Stromal cell of bone marrow (primary cell): Measurements from ENCODE around the gene TSPAN6.
A peak's percentile ranks its signal among the peaks of the same experiment; 100 is the strongest.

Experiments used
- DNase-seq: peaks from one replicate; pipeline ENCODE4 v3.0.0-alpha.2; 2012; ENCODE audit warnings: low read depth

TSPAN6 gene, protein sequence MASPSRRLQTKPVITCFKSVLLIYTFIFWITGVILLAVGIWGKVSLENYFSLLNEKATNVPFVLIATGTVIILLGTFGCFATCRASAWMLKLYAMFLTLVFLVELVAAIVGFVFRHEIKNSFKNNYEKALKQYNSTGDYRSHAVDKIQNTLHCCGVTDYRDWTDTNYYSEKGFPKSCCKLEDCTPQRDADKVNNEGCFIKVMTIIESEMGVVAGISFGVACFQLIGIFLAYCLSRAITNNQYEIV

DNA sequence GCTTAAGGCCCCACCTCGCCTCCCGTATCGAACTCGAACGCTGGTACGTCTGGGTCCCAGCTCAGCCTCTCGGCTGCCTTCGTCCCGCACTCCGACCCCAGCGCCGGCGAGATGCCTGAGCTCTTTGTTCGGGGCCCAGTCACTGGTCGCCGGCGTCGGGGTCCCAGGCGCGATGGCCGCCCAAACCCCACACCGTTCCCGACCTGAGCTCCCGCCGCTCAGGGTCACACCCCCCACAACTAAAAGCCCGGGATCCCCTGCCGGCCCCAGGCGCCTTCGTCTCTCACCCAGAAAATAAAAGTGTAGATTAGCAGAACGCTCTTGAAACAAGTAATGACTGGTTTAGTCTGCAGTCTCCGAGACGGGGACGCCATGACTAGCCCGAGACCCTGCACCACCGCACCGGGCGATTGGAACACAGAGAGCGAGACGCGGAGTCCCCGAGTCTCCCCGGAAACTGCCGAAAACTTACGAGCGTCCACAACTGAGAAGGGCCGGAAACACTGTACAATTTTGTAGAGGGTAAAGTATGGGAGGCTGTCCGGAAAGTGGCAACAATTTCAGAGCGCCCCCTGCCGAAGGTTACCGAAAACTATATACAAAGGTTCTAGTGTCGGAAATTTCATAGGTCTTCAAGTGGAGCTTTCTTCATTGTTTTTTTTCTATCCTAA lies at the start of gene TSPAN6:
Gene TSPAN6 (minus strand): TSS at position 486 of the 671 bp plus-strand sequence. CDS start 112 bp downstream, at position 374.
- peak; percentile 80 for DNase-seq

DNA sequence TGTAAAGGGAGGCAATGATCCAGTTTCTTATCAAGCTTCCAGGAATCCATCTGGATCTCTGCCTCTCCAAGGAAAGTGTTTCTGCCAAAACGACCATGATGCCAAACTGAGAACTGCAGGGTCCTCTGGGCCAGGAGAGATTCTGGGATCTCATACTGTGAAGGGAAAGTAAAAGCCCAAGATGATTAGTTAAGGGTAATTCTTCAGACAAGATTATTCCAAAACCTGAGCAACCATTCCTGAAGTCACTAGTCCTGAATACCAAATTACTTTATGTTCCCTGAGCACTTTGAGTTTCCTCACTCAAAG lies 49.3 kb upstream of the TSPAN6 start:
- DNase-seq = no peak

DNA sequence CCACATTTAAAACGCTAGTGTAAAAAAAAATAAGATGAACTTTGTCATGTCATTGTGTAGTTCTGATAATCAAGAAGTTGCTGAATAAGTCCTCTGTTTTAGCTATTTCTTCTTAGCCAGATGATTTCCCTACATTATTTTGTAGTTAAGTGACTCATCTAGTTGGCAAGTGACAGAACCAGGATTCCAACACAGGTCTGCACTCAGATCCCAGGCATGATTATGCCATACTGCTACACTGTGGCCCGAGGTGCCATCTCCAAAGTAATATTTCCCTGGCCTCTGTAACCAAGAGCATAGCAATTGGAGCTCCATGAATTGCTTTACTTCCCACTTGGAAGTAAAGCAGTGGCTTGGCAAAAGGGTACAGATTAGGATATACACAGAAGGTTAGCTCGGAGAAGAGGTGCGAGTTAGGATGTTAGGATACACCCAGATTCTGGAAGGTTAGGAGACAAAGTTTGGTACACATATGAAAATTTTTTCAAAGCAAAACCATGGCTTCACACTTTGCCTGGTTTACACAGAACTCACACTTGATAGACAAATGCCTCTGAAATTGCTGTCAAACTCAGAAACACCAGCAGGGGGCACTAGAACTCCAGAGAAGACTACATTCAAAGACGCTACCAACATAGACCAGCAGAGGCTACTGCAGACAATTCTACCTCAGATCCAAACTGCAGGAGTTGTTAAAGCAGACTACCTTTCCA lies 48.8 kb upstream of the TSPAN6 start:
- peak; percentile 57 for DNase-seq

DNA sequence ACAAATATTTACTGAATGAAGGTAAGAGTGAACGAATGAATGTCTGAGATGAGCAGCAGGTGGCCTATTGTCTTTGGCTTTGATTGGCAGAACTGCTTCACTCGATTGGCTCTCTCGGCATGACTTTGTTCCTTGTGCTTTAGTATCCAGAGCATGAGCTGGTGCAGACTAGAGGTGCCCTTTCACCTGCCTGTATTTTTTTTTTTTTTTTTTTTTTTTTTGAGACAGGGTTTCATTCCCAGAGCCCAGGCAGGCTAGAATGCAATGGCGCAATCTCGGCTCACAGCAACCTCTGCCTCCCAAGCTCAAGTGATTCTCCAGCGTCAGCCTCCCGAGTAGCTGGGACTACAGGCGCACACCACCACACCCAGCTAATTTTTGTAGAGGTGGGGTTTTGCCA lies 46.3 kb upstream of the TSPAN6 start:
- no peak for DNase-seq

DNA sequence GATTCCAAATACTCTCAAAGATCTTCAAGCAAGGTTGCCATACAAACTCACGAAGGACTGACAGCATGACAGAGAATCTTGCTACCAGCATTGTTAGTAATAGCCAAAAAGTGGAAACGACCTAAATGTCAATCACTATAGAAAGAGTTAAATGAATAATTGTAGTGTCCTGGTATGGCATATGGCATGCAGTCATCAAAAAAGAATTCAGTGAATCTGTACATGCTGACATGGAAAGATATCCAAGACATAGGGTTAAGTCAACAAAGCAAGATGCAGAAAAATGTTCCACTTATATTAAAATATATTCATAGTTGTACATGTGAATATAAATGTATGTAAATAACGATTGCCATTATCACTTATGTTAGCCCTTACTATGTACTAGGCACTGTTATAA lies 45.0 kb upstream of the TSPAN6 start:
- no peak for DNase-seq

DNA sequence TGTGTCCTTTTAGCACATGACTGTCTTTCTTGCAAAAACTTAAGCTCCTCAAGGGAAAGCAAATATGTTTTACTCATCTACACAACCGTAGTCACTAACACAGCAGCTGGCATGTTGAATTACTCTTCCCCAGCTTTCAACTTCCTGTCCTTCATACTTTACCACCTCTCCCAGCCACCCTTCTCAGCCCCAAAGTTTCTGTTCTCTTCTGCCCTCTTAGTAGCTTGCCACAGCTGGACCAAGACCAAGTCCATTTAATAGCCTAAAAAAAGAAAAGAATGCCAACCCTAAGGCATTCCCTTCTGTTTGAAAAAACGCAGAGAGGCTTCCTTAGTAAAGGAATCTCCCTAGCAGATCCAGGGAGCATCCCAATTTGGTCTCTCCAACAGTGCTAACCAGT lies 44.1 kb upstream of the TSPAN6 start:
- DNase-seq = no peak

DNA sequence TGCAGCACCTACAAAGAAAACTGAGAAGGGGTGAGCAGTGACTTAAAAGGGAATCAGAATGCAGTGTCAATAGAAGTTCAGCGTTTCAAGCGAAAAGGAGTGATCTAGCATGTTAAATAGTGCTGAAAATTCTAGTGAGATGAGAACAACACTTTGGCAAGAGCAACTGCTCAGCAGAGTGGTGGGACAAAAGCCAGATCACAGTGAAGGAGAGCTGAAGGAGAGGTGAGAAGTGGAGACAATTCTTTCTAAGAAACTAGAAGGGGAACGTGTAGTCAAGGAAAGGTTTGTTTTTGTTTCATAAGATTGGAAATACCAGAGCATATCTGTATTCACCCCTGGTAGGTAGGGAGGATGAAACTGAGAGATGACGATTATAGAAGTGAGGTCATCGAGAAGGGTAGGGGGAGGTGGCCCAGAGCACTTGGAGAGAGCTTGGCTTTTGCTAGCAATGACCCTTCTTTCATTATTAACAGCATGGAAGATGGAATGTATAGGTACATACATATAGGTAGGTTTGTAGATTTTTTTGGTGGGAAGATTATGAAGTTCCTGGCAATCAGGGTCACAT lies 41.1 kb upstream of the TSPAN6 start:
- DNase-seq = no peak

DNA sequence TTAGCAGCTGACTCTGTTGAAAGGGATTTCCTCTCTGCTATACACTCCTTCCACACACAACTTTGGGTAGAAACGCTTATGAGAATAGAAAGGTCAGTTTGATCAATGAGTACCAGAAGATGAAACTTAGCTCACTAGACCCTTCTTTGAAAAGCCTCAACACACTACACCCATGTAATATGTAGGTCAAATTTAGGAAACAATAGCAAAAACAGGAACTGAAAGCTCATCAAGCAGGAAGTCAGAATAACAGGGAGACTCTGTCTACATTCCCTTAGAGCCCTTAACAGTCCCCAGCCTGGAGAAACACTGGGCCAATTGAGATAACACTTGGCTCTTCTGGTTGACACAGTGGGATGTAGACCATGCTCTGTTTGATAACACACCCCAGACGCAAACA lies 38.1 kb upstream of the TSPAN6 start:
- no peak for DNase-seq

DNA sequence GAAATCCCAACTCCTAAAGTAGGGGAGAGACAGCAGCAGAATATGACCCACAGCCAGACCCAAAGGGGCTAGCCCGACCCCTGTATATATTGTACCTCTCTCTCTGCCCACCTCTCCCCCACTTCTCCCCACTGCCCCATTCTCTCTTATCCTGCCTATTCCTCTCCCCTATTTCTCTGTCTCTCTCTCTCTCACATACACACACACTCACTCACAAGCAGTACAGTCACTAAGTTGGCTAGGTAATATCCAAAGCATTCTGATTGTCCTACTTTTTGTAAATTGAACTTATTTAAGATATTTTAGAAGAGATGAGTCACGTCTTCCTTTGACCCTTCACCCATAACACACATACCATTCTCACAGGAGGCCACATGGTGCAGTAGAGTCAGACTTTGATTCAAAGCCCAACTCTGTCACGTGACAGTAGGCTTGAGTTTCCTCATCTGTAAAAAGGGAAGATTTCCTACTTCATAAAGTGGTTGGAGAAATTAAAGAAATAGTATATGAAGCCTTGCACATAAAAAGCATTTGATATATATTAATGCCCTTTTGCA lies 36.9 kb upstream of the TSPAN6 start:
- peak; percentile 62 for DNase-seq

DNA sequence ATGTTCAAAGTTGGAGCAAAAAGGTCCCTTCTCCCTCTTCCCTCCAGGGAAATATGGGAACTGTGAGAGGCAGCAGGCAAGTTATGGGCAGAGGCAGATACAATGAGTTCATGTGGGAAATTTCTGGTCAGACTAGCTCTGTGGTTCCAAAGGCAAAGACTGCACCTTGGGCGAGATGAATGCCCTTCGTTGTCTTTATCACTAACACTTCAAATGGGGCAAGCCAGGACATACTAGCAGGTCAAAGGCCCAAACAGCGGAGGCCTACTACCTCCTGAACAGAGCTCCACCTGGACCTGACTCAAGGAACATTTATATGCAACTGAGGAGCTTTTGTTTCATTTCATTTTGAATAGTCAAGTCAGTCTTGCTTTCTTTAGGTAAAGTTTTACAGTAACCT lies 36.4 kb upstream of the TSPAN6 start:
- no peak for DNase-seq

DNA sequence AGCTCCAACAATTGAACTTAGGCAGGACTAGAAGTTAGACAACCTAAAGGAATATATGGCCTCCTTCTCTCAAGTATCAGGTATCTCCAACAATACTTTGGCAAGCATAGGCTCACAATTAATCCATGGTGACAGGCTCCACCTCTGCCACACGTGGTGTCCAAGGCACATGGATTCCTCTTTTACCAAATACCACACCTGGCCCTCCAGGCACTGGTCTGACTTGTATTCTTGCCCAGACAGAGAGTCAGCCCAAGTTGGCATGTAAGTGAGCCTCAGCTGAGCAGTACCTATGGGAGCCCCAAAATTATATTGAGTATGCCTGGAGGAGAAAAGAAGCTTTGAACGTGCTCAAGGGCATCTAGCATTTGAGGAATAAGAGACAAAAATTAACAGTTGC lies 27.0 kb upstream of the TSPAN6 start:
- no peak for DNase-seq

DNA sequence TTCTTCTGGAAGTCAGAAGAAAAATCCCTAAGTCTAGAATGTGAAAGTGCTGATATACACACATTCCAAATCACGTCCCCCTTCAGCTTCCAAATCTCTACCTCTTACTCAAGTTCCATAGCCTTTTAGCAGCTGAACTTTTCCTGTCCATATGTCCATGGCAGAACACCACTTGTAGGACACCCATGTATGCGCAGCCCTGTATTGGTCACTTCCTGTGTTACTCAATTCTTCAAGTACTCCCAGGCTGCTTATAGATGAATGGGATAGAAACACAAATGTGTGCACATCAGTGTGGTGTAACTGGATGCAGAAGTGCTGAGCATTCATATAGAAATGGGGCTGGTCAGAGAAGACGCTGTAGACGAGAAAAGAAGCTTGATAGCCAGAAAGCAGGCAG lies 26.2 kb upstream of the TSPAN6 start:
- no peak for DNase-seq

DNA sequence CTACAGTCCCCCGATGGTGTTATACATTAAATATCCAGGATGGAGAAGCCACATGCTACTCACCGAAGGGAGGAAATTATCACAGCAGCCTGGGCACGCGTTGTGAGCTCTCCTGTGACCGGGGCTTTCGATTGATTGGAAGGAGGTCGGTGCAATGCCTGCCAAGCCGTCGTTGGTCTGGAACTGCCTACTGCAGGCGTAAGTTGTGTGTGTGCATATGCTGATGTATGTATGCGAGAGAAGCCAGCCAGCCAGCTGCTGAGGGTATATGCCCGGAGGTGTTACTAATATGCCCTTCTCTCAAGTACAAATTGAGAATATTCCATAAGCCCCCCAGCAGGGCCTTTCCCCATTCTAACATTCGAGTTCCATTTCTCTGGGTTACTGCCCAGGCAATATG lies 25.6 kb upstream of the TSPAN6 start:
- DNase-seq = no peak

DNA sequence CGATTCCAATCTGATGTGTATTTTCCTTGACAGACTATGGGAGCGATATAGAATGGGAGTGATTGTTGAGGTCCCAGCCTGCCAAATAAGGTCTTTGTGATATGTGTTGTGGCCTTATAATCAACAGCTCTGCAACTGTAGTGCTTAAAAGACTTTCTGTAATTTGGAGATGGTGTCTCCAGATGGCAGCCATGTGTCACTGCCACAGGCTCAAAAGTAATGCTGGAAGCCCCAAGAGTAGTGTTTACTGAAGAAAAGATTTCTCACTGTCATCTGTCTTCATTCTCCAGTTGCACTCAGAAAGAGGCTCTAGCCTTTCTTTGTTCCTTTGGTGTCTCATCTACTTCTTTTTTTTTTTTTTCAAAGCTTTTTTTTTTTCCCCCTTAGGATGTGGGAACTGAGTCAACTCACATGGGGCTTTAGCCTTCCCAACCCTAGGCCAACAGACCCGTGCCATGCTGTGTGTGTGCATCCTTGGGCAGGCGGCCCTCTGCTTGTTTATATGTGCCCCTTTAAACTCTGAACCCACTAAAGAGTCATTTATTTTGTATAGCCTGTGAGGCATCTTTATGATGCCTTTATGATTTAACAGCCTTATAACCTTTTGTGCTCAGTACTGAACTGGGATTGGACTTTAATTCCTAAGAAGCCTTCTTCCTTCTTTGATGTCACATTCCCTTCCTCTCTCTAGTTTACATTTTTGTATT lies 23.0 kb upstream of the TSPAN6 start:
- no peak for DNase-seq

DNA sequence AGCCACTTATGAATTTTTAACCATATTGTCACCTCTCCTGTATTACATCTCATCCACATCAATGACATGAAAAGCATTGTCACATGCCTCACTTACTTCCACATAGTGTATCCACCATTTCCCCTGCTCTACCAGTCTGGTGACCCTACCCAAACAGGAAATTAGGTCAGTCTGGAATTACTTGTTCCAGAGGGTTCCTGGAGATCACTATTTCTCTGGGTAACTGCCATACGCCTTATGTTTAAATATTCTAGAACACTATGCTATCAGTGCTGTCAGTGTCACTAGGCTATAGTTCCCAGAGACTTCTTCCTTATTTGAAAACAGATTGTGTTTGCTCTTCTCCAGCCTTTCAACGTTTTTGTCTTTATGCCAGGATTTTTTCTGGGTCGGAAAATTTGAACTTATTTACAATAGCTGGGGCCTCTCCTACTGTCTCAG lies 22.4 kb upstream of the TSPAN6 start:
- DNase-seq = no peak

DNA sequence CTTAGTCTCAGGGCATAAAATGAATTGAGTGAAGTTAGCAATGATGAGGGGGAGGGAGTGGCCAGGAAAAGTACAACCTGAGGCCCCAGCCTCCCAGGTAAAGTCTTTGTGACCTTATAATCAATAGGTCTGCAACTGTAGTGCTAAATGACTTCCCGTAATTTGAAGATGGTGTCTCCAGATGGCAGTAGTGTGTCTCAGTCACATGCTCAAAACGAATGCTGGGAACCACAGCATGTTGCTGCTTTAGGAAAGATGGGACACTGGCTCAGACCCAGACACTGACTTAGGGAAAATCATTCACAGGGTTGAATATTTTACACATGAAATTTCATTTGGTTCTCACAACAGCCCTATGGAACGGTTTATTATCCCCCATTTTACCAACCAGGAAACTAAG lies 17.7 kb upstream of the TSPAN6 start:
- DNase-seq = no peak

DNA sequence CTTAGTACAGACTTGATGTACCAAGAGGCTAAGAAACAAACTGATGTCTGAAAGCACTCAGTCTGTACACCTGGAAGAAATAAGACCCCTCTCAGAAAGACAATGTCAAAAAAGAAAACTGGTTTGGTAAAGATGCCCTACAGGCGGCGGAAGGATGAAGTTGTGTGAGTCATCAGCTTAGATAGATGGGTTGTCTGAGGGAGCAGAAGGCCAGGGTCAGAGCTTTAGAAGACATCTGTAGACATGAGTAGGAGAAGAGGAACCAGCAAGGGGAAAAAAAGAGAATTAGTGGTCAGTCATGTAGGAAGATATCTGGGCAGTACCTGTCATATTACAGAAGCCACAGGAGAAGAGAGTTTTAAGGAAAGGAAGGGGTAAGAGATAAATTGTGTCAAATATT lies 15.7 kb upstream of the TSPAN6 start:
- DNase-seq = no peak

DNA sequence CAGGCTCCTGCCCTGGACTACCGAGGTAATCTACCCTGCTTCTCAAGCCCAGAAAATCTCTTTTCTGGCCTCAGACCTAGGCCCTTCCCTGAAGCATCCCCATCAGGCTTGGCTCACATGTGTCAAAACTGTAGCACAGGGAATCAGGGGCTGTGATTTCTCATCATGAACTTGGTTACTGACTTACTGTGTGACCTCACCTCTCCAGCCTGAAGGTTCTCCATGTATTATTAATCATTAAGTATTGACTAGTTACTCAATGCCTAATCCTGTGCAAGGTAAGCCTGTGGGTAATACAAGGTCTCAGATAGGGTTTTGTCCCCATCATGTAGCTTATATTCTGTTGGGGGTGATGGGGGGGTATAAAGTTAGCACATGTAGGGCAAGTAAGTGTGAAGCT lies 14.2 kb upstream of the TSPAN6 start:
- no peak for DNase-seq

DNA sequence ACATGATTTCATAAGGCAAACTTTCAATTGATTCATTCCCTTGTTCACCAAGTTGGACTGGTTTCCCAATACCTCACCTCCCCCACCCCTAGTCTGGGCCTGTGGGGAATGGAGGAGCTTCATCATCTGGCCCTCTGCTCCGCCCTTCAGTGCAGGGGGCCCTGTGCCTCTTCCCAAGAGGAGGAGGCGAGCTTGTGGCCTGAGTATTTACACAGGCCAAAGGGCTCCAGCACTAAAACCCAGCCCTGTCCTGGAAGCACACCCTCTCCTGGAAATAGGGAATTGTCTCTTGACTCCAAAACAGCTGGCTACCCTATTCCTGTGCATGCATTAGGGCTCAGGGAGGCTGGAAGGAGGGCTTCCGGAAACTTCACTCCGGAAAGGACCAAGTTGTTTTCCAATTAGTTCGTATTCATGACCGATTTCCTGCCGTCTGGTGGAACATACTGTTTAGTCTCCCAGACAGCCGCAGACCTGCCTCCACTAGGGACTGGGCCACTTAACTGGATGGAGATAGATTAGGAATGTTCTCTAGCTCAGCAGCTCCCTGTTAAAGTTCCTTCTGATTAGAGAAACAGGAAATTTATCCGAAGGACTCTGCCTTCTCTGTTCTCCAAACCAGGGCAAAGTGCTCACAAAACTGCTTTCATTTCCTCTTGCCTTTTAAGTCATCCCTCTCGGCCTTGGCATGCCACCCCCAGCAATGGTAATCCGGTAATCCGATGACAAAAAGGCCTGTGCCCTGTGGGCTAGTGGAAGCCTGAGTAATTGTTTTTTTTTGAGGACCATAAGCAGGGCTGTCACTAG lies 13.1 kb upstream of the TSPAN6 start:
- DNase-seq = peak; percentile 86

DNA sequence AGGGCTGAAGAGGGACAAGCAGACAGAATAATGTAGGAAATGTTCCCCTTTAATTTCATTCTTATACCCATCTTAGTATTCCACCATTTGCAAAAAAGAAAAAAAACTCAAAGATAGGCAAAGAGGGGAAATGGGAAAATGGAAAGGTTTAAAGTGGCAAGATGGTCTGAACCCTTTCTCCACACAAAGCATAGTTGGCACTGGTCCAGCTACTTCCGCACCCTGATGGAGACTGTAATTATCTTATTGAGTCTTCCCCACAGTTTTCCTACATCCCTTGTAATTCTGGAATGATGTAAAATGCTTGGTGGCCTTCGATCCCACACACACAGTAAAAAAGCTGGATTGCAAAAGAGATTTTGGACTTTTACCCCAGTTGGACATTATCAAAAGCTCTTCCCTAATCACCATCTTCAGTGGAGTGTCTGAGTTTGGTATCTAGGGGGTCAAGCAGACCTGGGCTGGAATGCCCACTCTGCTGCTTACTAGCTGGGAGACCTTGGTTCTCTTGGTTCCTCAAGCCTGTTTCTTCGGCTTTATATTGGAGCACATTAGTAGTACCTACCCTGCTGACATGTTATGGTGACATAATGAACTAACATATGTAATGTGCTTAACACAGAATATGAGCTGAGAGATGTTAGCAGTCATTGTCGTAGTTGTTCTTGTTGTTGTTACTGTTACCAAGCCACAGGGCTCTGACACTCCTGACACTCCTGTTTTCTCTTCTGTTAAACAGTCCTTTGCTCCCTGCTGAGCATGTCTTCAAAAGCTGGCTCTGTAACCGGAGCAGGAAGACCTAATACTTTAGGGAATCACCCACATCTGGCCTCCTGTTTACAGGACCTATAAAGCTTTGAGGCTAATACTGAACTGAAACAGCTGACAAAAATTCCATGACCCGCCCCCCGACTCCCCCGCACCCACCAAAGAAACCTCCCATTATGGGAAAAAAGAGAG lies 12.1 kb upstream of the TSPAN6 start:
- DNase-seq = peak; percentile 31
